ENCODE data around the gene PACRG.

GRCh38 chr6:162770955-162771354 lies 43.2 kb downstream of the PACRG start:
- TF ChIP-seq, protein P1, sequence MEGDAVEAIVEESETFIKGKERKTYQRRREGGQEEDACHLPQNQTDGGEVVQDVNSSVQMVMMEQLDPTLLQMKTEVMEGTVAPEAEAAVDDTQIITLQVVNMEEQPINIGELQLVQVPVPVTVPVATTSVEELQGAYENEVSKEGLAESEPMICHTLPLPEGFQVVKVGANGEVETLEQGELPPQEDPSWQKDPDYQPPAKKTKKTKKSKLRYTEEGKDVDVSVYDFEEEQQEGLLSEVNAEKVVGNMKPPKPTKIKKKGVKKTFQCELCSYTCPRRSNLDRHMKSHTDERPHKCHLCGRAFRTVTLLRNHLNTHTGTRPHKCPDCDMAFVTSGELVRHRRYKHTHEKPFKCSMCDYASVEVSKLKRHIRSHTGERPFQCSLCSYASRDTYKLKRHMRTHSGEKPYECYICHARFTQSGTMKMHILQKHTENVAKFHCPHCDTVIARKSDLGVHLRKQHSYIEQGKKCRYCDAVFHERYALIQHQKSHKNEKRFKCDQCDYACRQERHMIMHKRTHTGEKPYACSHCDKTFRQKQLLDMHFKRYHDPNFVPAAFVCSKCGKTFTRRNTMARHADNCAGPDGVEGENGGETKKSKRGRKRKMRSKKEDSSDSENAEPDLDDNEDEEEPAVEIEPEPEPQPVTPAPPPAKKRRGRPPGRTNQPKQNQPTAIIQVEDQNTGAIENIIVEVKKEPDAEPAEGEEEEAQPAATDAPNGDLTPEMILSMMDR (IDR thresholded peaks at IDR 0.05) = no peak
- no peak for TF ChIP-seq POLR2A (IDR thresholded peaks at IDR 0.05)
